C4-2B (cell line): ENCODE data around the gene OR4L1.

Source experiments
- ZFX ChIP-seq: fragments of 450-650 bp; IDR thresholded peaks from 2 replicates; pipeline ENCODE4 v1.6.1; 2017
- TF ChIP-seq, protein P1 (sequence below): fragments of 450-650 bp; conservative IDR thresholded peaks from 2 replicates; pipeline ENCODE4 v1.5.1; 2017; ENCODE audit warnings: mild to moderate bottlenecking

DNA sequence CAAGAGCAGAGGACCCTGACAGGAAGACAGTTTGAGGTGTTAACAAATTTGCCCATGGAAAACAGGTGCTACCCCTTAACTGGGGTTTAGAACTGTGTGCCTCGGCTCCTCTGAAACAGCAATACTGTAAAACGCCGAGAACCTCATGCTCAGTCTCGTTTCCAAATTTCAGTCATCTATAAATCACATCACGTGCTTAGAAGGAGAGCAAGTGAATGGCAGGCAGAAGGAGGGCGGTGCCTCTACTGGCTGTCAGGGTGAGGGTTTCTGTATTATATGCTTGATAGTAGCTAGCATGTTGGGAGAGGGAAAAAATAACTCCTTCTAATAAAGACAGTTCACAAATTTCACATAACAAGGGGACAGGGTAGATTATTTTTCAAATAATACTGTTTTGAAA, 28.8 kb upstream of the OR4L1 start:
- TF ChIP-seq, protein P1, sequence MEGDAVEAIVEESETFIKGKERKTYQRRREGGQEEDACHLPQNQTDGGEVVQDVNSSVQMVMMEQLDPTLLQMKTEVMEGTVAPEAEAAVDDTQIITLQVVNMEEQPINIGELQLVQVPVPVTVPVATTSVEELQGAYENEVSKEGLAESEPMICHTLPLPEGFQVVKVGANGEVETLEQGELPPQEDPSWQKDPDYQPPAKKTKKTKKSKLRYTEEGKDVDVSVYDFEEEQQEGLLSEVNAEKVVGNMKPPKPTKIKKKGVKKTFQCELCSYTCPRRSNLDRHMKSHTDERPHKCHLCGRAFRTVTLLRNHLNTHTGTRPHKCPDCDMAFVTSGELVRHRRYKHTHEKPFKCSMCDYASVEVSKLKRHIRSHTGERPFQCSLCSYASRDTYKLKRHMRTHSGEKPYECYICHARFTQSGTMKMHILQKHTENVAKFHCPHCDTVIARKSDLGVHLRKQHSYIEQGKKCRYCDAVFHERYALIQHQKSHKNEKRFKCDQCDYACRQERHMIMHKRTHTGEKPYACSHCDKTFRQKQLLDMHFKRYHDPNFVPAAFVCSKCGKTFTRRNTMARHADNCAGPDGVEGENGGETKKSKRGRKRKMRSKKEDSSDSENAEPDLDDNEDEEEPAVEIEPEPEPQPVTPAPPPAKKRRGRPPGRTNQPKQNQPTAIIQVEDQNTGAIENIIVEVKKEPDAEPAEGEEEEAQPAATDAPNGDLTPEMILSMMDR = no peak
- TF ChIP-seq ZFX = no peak
